Endometrial microvascular endothelial cells (primary cell): ENCODE data around the gene CTIF. TPM values are rescaled to one million over a fixed set of nuclear protein-coding genes. Genes with fewer than 3 reads are reported as not detected.

Experiments used
- in situ Hi-C: cut with HindIII; loops from 2 replicates; pipeline ENCODE4 v1.10.0; 2017; ENCODE audit warnings: low sequenced_read_pairs, low pct_unique_long_range_greater_than_20kb; ENCODE audit errors: inconsistent ontology term
- total RNA-seq: library from RNA; depleted of rRNA; stranded (reverse); fragments of >200 nt; gene quantifications from one replicate; pipeline ENCODE4 v1.2.3, GENCODE V29; 2015; ENCODE audit errors: inconsistent ontology term

CTIF gene
- total RNA-seq, 1 donor from 2014 or later, result 13.2 TPM

DNA sequence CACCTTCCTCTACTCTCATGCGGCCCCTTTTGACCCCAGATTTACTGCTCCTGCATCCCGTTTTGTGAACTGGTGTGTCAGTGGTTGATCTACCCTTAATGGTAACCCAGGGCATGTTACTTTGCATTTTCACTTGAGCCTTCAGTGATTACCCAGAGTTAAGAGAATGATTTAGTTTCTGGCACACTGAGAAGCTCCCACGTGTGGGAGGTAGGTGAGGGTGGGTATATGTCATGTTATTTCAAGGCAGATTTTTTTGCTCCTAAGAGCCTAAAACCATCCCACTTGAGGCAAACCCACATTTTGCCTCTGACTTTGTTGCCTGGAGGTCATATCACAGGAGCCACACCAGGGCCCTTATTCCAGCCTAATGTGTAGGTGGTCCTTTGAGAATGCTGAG, 186.7 kb downstream of the CTIF start:
- in situ Hi-C loops, result no loop called here

DNA sequence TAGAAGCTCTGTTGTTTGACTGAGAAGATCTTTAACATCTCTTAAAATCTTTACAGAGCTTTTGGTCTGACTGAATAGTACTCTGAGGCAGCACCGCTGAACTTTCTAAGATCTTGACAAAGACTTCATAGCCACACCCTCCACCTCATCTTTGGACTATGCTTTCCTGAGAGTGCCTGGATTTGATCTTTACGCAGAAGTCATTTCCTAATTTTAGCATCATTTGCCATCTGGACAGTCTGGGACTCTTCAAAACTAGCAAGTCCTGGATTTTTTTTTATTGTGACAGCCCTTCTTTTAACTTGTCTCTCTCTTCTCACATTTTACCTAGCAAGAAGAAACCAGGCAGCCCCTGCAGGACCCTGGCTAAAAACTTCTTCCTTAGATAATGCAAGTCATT, 188.8 kb downstream of the CTIF start:
- in situ Hi-C loops, result no loop called here

GRCh38 chr18:48728204-48728833, 189.5 kb downstream of the CTIF start:
- in situ Hi-C loops, result no loop called here

GRCh38 chr18:48729404-48729803, 190.6 kb downstream of the CTIF start:
- in situ Hi-C loops, result no loop called here

DNA sequence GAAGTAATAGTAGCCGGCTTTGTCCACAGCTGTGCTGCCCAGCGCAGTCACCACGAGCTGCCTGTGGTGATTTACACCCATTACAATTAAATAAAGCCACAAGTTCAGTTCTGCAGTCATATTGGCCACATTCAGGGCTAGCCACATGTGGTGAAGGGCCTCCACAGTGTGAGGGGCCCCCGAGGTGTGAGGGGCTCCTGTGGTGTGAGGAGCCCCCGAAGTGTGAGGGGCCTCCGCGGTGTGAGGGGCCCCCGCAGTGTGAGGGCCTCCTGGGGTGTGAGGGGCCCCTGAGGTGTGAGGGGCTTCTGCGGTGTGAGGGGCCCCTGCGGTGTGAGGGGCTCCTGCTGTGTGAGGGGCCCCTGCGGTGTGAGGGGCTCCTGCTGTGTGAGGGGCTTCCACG, 191.2 kb downstream of the CTIF start:
- in situ Hi-C loops, result no loop called here

DNA sequence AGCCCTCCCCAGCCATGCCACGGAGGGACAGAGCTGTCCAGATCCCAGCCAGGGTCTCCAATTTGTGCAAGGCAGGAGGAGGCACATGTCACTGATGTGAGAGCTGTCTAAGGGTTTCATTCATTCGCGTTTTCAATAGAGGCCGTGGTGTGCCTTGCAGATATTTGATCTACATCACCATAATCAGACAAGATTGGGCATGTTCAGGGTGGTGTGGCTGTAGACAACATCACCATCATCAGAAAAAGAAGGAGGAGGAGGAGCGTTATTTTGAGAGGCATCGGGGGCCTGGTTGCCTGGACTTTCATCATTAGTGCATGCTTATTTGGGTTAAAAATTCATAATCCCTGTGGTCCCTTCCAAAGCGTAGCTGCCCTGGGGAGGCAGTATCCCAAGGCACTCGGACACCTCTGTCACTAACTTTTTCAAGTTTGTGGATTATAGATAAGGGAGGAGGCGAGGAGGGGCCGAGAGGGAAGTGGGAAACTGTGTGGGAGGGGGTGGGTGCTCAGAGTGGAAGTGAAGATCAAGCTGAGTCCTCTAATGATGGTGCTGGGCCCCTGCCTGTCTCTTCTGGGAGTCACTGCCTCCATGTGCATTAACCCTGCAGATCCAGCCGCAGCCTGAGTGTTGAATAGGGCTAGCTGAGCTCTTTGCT, 194.1 kb downstream of the CTIF start:
- in situ Hi-C loops, result no loop called here

GRCh38 chr18:48733643-48734253, 194.9 kb downstream of the CTIF start:
- in situ Hi-C loops, result no loop called here

- in situ Hi-C loops, result no loop called here
These were observed 195.6 kb downstream of the CTIF start for GRCh38 chr18:48734460-48734859.

DNA sequence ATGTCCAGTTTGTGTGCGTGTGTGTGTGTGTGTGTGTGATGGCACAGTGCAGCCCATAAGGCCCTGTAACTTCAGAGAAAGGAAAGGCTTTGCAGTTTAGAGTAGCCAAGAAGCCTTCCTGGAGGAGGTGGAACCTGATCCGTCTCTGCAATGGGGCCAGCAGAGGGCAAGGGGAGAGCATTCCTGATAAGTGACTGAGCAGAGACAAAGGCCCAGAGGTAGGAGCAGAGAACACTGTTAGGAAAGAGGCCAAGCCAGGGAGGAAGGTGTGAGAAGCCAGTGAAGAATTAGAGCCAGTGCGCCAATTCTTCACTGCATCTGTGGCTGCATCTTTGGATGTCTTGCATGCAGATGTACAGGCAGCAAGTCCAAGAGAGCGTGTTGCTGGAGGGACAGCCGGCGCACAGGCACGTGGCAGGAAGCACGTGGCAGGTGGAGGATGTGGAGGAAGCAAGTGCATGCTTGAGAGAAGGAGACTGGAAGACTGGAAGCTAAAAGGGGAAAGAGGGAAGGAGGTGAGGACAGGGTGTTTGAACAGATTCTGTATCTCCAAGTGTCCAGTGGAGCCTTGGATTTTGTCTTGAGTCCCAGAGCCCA, 196.3 kb downstream of the CTIF start:
- in situ Hi-C loops, result no loop called here

GRCh38 chr18:48735681-48736255, 196.9 kb downstream of the CTIF start:
- in situ Hi-C loops, result no loop called here

DNA sequence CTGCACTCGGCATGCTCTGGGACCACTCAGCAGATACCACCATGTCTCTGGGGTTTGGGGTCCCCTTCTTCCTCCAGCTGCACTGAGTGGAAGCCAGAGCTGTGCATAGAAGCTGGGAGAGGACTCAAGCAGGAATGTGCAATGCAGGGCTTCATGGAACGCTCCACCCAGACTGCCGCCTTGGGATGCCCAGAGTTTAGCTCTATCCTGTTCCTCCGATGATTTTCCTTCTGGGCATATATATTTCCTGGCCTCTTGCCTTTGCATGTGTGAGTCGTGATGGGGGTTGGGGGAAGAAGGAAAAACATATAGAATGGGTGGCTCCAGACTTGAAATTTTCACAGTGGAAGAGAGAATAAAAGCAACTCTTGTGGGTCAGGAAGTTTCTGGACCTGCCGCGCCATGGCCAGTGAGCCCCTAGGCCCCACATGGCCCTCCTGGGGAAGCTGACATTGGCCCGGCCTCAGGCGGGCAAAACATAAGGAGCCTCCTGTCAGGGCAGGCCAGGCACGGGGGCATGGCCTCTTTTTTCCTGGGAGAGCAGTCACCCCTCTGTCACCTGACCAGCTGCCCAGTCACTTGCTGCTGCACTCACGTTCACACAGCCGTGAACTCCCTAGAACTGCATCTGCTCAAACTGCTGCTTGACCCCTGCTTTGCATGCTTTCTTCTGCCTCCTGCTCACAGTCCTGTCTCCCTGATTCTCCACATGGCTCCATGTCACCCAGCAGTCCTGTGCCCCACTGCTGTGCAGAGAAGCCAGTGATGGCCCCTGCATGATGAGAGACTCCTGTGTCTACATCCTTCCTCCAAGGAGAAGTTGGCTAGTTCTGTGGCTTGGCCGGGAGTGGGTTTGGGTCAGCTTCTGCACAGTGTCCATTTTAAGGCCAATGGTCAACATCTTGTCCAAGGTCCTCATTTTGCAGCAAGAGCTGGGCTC, 197.8 kb downstream of the CTIF start:
- in situ Hi-C loops, result no loop called here

- in situ Hi-C loops, result no loop called here
These were observed 200.6 kb downstream of the CTIF start for GRCh38 chr18:48739266-48740067.

DNA sequence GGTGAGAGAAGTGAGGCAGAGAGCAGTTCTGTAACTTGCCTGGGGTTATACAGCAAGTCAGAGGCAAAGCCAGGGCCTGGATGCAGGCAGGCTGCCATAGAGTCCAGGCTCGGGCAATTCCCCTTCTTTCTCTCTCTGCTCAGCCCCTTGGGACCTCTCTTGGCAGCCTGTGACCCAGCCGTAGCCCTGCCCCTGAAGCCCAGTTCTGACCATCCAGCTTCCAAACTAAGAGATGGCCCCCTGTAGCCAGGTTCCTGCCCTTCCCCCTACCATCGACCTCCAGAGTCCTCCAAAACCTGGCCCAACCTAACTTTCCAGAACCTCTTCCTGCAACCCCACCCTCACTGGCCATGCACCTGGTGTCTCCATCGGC, 201.2 kb downstream of the CTIF start:
- in situ Hi-C loops, result no loop called here

- in situ Hi-C loops, result no loop called here
These were observed 202.1 kb downstream of the CTIF start for GRCh38 chr18:48740851-48741485.

GRCh38 chr18:48741866-48742265, 203.0 kb downstream of the CTIF start:
- in situ Hi-C loops, result no loop called here

- in situ Hi-C loops, result no loop called here
These were observed 203.5 kb downstream of the CTIF start for GRCh38 chr18:48742304-48742703.

- in situ Hi-C loops, result no loop called here
These were observed 204.1 kb downstream of the CTIF start for GRCh38 chr18:48742706-48743475.
